HG03196 (cell line): ENCODE data around the gene MBD5.

ENCODE experiments used
- ATAC-seq: cut with Tn5 transposase; IDR thresholded peaks from one replicate; pipeline ENCODE4 v1.9.1; 2021; ENCODE audit not compliant: unreplicated experiment

MBD5 gene

GRCh38 chr2:148515976-148516375 is 495.1 kb downstream of the MBD5 start:
- ATAC-seq: no peak

- no peak for ATAC-seq
Observed at GRCh38 chr2:148517296-148517695, 496.4 kb downstream of the MBD5 start.

GRCh38 chr2:148517822-148518221 is 496.9 kb downstream of the MBD5 start:
- no peak for ATAC-seq

- no peak for ATAC-seq
Observed at GRCh38 chr2:148519013-148519412, 498.1 kb downstream of the MBD5 start.

- ATAC-seq: no peak
Observed at GRCh38 chr2:148521181-148521580, 500.3 kb downstream of the MBD5 start.

GRCh38 chr2:148523315-148523714 is 502.4 kb downstream of the MBD5 start:
- ATAC-seq: no peak

GRCh38 chr2:148524519-148524919 is 503.6 kb downstream of the MBD5 start:
- no peak for ATAC-seq

GRCh38 chr2:148525130-148525529 is 504.2 kb downstream of the MBD5 start:
- ATAC-seq: no peak

- ATAC-seq: no peak
Observed at GRCh38 chr2:148526509-148527346, 505.8 kb downstream of the MBD5 start.

- ATAC-seq: no peak
Observed at GRCh38 chr2:148527488-148528340, 506.8 kb downstream of the MBD5 start.

- ATAC-seq: no peak
Observed at GRCh38 chr2:148528356-148529064, 507.6 kb downstream of the MBD5 start.

- no peak for ATAC-seq
Observed at GRCh38 chr2:148529745-148530144, 508.9 kb downstream of the MBD5 start.

- ATAC-seq: no peak
Observed at GRCh38 chr2:148530350-148530749, 509.5 kb downstream of the MBD5 start.

GRCh38 chr2:148531235-148531634 is 510.3 kb downstream of the MBD5 start:
- no peak for ATAC-seq

GRCh38 chr2:148531669-148532428 is 511.0 kb downstream of the MBD5 start:
- ATAC-seq: no peak

GRCh38 chr2:148533004-148533403 is 512.1 kb downstream of the MBD5 start:
- no peak for ATAC-seq

GRCh38 chr2:148533685-148534084 is 512.8 kb downstream of the MBD5 start:
- no peak for ATAC-seq

GRCh38 chr2:148534416-148535204 is 513.7 kb downstream of the MBD5 start:
- ATAC-seq: no peak

GRCh38 chr2:148538375-148538774 is 517.5 kb downstream of the MBD5 start:
- ATAC-seq: no peak

- no peak for ATAC-seq
Observed at GRCh38 chr2:148540022-148540421, 519.1 kb downstream of the MBD5 start.
